GM12872 (cell line): ENCODE results near the gene OR5J2.

Source experiments
- CTCF ChIP-seq: IDR thresholded peaks from 3 replicates; pipeline ENCODE4 v1.5.1; 2011; ENCODE audit warnings: low read depth, mild to moderate bottlenecking, low read length, moderate library complexity; ENCODE audit not compliant: insufficient read depth

Gene OR5J2

DNA sequence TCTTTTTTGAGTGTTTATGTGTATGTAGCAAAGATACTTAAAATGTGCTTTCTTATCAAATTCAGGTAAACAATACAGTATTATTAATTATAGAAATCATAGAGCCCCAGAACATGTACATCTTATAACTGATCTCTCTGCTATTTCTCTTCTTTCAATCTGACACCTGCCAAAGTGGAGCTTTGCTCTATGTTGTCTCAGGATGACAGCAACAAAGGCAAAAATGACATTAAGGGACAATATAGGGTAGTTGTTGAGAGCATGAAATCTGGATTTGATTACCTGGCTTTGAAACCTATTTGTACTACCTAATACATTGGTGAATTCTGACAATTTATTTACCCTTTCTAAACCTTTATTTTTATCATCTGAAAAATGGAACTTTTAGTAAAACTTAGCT lies 7.0 kb downstream of the OR5J2 start:
- TF ChIP-seq CTCF: no peak

- no peak for TF ChIP-seq CTCF
These were observed 12.2 kb downstream of the OR5J2 start for GRCh38 chr11:56188602-56189001.

- TF ChIP-seq CTCF: no peak
These were observed 20.3 kb downstream of the OR5J2 start for GRCh38 chr11:56196705-56197104.

DNA sequence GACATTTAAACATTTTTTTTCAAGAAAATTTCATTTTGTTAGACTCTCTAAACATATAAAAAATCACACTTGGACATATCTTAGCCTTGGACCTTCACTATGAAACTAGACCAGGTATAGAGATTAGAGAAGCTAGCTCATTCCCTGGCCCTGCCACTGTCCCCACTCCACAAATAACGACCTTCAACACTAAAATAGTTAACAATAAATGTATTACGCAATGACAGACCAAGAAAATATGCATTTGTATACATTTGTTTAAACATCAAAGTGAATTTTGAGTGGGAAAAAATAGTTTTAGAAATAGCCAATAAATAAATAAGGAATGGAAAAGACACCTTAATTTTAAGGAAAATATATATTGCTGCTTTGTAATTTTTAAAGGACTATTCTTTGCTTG lies 20.9 kb downstream of the OR5J2 start:
- no peak for TF ChIP-seq CTCF

DNA sequence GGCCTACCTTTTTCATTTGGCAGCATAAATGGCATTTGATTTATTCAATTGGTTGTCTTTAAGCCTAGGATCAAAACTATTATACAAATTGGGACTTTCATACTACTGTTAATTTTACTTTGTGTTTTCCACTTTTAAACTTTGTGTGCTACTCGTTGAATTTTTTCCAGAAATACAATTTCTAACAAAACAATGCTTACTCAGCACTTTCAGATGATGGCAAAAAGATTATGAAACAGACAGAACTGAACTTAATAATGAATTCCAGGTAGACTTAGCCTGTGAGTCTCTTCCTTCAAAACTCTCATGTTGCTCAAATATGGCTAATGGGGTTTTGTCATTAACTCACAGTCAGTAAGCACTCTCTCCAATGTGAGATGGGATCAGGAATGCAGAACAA lies 31.4 kb downstream of the OR5J2 start:
- no peak for TF ChIP-seq CTCF

- TF ChIP-seq CTCF: no peak
These were observed 38.1 kb downstream of the OR5J2 start for GRCh38 chr11:56214537-56214936.
